ENCODE data around the gene S100A16. TPM values are rescaled to one million over a fixed set of nuclear protein-coding genes. Genes with fewer than 3 reads are reported as not detected.
"Not testable (repeated sequence)": the region's sequence is repeated elsewhere in the genome, so short reads cannot be mapped to it uniquely, and the experiment has no call there.

Gene S100A16
- total RNA-seq, 1 experiment from 2014 or later = 1,014 TPM

GRCh38 chr1:153643100-153643499 lies 30.2 kb upstream of the S100A16 start:
- no peak for DNase-seq (ENCODE audit: unreplicated experiment)
- Mint-ChIP-seq H3K4me3 (ENCODE audit: unreplicated experiment) (no peak overlapping the region), H3K27me3 (ENCODE audit: insufficient read depth, unreplicated experiment) (no peaks in the 10 kb centered on the region), H3K9me3 (ENCODE audit: unreplicated experiment) (no peaks in the 10 kb centered on the region), H3K4me1 (ENCODE audit: insufficient read depth, unreplicated experiment) (peaks cover 21% of the 10 kb centered on the region), H3K36me3 (ENCODE audit: insufficient read depth, unreplicated experiment) (peaks cover 96% of the 10 kb centered on the region), H3K27ac (ENCODE audit: low read depth, unreplicated experiment) (no peak overlapping the region)
- POLR2A ChIA-PET = interaction anchor here (0.5 to 46.1 kb wide), 6 partner anchors 8 to 132 kb away, joined by 3 to 1272 read pairs (median 11); partner anchors contain the start of genes CHTOP, S100A1, S100A13 and S100A14
- BruUV-seq (replicated peaks) = no TSS peak
- CTCF ChIA-PET = interaction anchor here (0.6 to 2.7 kb wide), 6 partner anchors 10 to 132 kb away, joined by 3 to 14 read pairs (median 6); no protein-coding TSS in a partner anchor
- intact Hi-C loops (cut with micrococcal nuclease) = no loop called here
- TF ChIP-seq, protein P1, sequence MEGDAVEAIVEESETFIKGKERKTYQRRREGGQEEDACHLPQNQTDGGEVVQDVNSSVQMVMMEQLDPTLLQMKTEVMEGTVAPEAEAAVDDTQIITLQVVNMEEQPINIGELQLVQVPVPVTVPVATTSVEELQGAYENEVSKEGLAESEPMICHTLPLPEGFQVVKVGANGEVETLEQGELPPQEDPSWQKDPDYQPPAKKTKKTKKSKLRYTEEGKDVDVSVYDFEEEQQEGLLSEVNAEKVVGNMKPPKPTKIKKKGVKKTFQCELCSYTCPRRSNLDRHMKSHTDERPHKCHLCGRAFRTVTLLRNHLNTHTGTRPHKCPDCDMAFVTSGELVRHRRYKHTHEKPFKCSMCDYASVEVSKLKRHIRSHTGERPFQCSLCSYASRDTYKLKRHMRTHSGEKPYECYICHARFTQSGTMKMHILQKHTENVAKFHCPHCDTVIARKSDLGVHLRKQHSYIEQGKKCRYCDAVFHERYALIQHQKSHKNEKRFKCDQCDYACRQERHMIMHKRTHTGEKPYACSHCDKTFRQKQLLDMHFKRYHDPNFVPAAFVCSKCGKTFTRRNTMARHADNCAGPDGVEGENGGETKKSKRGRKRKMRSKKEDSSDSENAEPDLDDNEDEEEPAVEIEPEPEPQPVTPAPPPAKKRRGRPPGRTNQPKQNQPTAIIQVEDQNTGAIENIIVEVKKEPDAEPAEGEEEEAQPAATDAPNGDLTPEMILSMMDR (IDR thresholded peaks at IDR 0.05; ENCODE audit: unreplicated experiment) = no peak

DNA sequence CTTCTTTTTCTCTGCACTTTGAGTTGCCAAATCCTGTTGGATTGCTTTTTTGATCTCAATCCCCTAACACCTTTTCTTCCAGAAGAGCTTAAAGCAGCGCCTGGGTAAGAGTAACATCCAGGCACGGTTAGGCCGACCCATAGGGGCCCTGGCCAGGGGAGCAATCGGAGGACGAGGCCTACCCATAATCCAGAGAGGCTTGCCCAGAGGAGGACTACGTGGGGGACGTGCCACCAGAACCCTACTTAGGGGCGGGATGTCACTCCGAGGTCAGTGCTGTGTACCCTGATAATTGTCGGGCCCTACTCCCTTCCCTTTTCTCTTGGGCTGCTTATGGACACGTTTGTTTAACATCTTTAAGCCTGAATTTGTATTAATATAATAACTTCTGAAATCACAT lies 29.2 kb upstream of the S100A16 start:
- ChIA-PET CTCF (no interaction called here), POLR2A (interaction anchor here (0.5 to 46.1 kb wide), 6 partner anchors 8 to 93 kb away, joined by 3 to 1272 read pairs (median 38); partner anchors contain the start of genes CHTOP, S100A1, S100A13 and S100A14)
- Mint-ChIP-seq H3K36me3 (ENCODE audit: insufficient read depth, unreplicated experiment) (peaks cover 100% of the 10 kb centered on the region), H3K27ac (ENCODE audit: low read depth, unreplicated experiment) (peak overlapping the region; percentile 26), H3K4me1 (ENCODE audit: insufficient read depth, unreplicated experiment) (peaks cover 28% of the 10 kb centered on the region), H3K27me3 (ENCODE audit: insufficient read depth, unreplicated experiment) (no peaks in the 10 kb centered on the region), H3K9me3 (ENCODE audit: unreplicated experiment) (no peaks in the 10 kb centered on the region), H3K4me3 (ENCODE audit: unreplicated experiment) (no peak overlapping the region)
- BruUV-seq (replicated peaks) = no TSS peak
- DNase-seq (ENCODE audit: unreplicated experiment) = no peak
- intact Hi-C loops (cut with micrococcal nuclease) = no loop called here
- TF ChIP-seq, protein P1 (IDR thresholded peaks at IDR 0.05; ENCODE audit: unreplicated experiment) = no peak

- Mint-ChIP-seq H3K27ac (ENCODE audit: low read depth, unreplicated experiment) (peak overlapping the region; percentile 26), H3K4me1 (ENCODE audit: insufficient read depth, unreplicated experiment) (peaks cover 33% of the 10 kb centered on the region), H3K4me3 (ENCODE audit: unreplicated experiment) (no peak overlapping the region), H3K36me3 (ENCODE audit: insufficient read depth, unreplicated experiment) (peaks cover 100% of the 10 kb centered on the region), H3K27me3 (ENCODE audit: insufficient read depth, unreplicated experiment) (no peaks in the 10 kb centered on the region), H3K9me3 (ENCODE audit: unreplicated experiment) (no peaks in the 10 kb centered on the region)
- DNase-seq (ENCODE audit: unreplicated experiment) = no peak
- TF ChIP-seq, protein P1 (IDR thresholded peaks at IDR 0.05; ENCODE audit: unreplicated experiment) = no peak
- ChIA-PET POLR2A (interaction anchor here (2.6 to 46.1 kb wide), 3 partner anchors 9 to 25 kb away, joined by 10 to 1272 read pairs (median 66); partner anchors contain the start of genes S100A1, S100A13, S100A14 and S100A16), CTCF (interaction anchor here (0.6 to 4.6 kb wide), 4 partner anchors 12 to 1393 kb away, joined by 3 to 23 read pairs (median 4); no protein-coding TSS in a partner anchor)
- intact Hi-C loops (cut with micrococcal nuclease) = no loop called here
- no TSS peak for BruUV-seq (replicated peaks)
Measured at GRCh38 chr1:153640861-153641260, 27.9 kb upstream of the S100A16 start.

- intact Hi-C loops (cut with micrococcal nuclease); H3K9me3 Mint-ChIP-seq (ENCODE audit: unreplicated experiment); H3K27me3 Mint-ChIP-seq (ENCODE audit: insufficient read depth, unreplicated experiment); DNase-seq (ENCODE audit: unreplicated experiment); H3K27ac Mint-ChIP-seq (ENCODE audit: low read depth, unreplicated experiment); BruUV-seq (replicated peaks); H3K4me3 Mint-ChIP-seq (ENCODE audit: unreplicated experiment): not testable (repeated sequence)
- ChIA-PET POLR2A (interaction anchor here (0.8 to 46.1 kb wide), 4 partner anchors 10 to 25 kb away, joined by 3 to 1272 read pairs (median 38); partner anchors contain the start of genes S100A1, S100A13, S100A14 and S100A16), CTCF (interaction anchor here (0.6 to 4.6 kb wide), 8 partner anchors 11 to 1393 kb away, joined by 3 to 23 read pairs (median 4); no protein-coding TSS in a partner anchor)
- H3K4me1 Mint-ChIP-seq (ENCODE audit: insufficient read depth, unreplicated experiment) = peaks cover 28% of the 10 kb centered on the region
- peaks cover 99% of the 10 kb centered on the region for H3K36me3 Mint-ChIP-seq (ENCODE audit: insufficient read depth, unreplicated experiment)
Measured at GRCh38 chr1:153640213-153640612, 27.3 kb upstream of the S100A16 start.

Measured in MCF 10A (cell line).